ENCODE data around the gene IGFLR1. TPM values are rescaled to one million over a fixed set of nuclear protein-coding genes. Genes with fewer than 3 reads are reported as not detected.
"Not testable (repeated sequence)": the region's sequence is repeated elsewhere in the genome, so short reads cannot be mapped to it uniquely, and the experiment has no call there.

Gene IGFLR1
- total RNA-seq, 1 donor from 2014 or later, result 30.8 TPM

- DNase-seq (ENCODE audit: low spot score) (no peak), ATAC-seq (no peak)
These were observed 35.7 kb upstream of the IGFLR1 start for GRCh38 chr19:35777961-35778360.

GRCh38 chr19:35777086-35777841 is 35.0 kb upstream of the IGFLR1 start:
- ATAC-seq (no peak), DNase-seq (ENCODE audit: low spot score) (no peak)

GRCh38 chr19:35776102-35776788 is 34.0 kb upstream of the IGFLR1 start:
- ATAC-seq, result no peak
- DNase-seq (ENCODE audit: low spot score), result no peak

- DNase-seq (ENCODE audit: low spot score) (peak; percentile 98), ATAC-seq (peak; percentile 99)
These were observed 33.2 kb upstream of the IGFLR1 start, which contains the start of gene ARHGAP33 for GRCh38 chr19:35775298-35776101. Gene ARHGAP33 (plus strand): TSS chr19:35775564. CDS start chr19:35775659, 95 bp downstream.

- ATAC-seq, result peak; percentile 11
- no peak for DNase-seq (ENCODE audit: low spot score)
These were observed 32.7 kb upstream of the IGFLR1 start for GRCh38 chr19:35775046-35775297.

- ATAC-seq, result no peak
- DNase-seq (ENCODE audit: low spot score), result no peak
These were observed 32.2 kb upstream of the IGFLR1 start for GRCh38 chr19:35774274-35775045.

GRCh38 chr19:35773020-35773806 is 31.0 kb upstream of the IGFLR1 start:
- DNase-seq (ENCODE audit: low spot score) (no peak), ATAC-seq (no peak)

GRCh38 chr19:35772362-35772761 is 30.1 kb upstream of the IGFLR1 start:
- ATAC-seq; DNase-seq (ENCODE audit: low spot score): not testable (repeated sequence)

GRCh38 chr19:35768082-35768421 is 25.8 kb upstream of the IGFLR1 start:
- no peak for ATAC-seq
- DNase-seq (ENCODE audit: low spot score), result no peak

- ATAC-seq, result peak; percentile 20
- DNase-seq (ENCODE audit: low spot score), result no peak
These were observed 25.2 kb upstream of the IGFLR1 start for GRCh38 chr19:35767288-35768081.

- DNase-seq (ENCODE audit: low spot score) (no peak), ATAC-seq (no peak)
These were observed 24.4 kb upstream of the IGFLR1 start for GRCh38 chr19:35766571-35767104.

- ATAC-seq (no peak), DNase-seq (ENCODE audit: low spot score) (no peak)
These were observed 22.4 kb upstream of the IGFLR1 start for GRCh38 chr19:35764432-35765315.

GRCh38 chr19:35760711-35761349 is 18.6 kb upstream of the IGFLR1 start:
- no peak for DNase-seq (ENCODE audit: low spot score)

GRCh38 chr19:35759697-35760096 is 17.4 kb upstream of the IGFLR1 start:
- ATAC-seq (no peak), DNase-seq (ENCODE audit: low spot score) (no peak)

More at GRCh38 chr19:35760711-35761349, 18.6 kb upstream of the IGFLR1 start:
- no peak for ATAC-seq

- peak; percentile 91 for ATAC-seq
- peak; percentile 99 for DNase-seq (ENCODE audit: low spot score)
These were observed 15.7 kb upstream of the IGFLR1 start, which contains the start of gene PROSER3 for GRCh38 chr19:35757749-35758608. Gene PROSER3 (plus strand): TSS chr19:35758176. CDS start chr19:35758216, 40 bp downstream.

- DNase-seq (ENCODE audit: low spot score) (peak; percentile 66), ATAC-seq (peak; percentile 19)
These were observed 15.0 kb upstream of the IGFLR1 start for GRCh38 chr19:35757231-35757748.
